HEK293T (cell line): ENCODE measurements around the gene DDX47.

Experiments
- ELF4 ChIP-seq: fragments of 450-650 bp; IDR thresholded peaks from 2 replicates; pipeline ENCODE4 v1.6.1; 2017; ENCODE audit warnings: antibody characterized with exemption
- FOXK2 ChIP-seq: fragments of 450-650 bp; IDR thresholded peaks from 2 replicates; pipeline ENCODE4 v1.6.1; 2016; ENCODE audit warnings: mild to moderate bottlenecking
- FOXM1 ChIP-seq: fragments of 450-650 bp; IDR thresholded peaks from 2 replicates; pipeline ENCODE4 v1.6.1; 2017; ENCODE audit warnings: mild to moderate bottlenecking, borderline replicate concordance

GRCh38 chr12:12786351-12786705 lies 26.8 kb upstream of the DDX47 start:
- TF ChIP-seq FOXK2 (no peak), ELF4 (no peak), FOXM1 (no peak)
